GM12875 (cell line): ENCODE results near the gene ZNF860.

Experiments
- H3K4me3 ChIP-seq: one replicate; pipeline ENCODE4 v1.5.1; 2011; ENCODE audit warnings: low read depth, low read length, control low read depth
- TF ChIP-seq, protein P1 (sequence below): IDR thresholded peaks from 2 replicates; pipeline ENCODE4 v1.5.1; 2011; ENCODE audit warnings: low read depth, mild to moderate bottlenecking, control low read depth, inconsistent platforms, low read length, moderate library complexity, borderline replicate concordance; ENCODE audit not compliant: insufficient read depth

The ZNF860 gene

DNA sequence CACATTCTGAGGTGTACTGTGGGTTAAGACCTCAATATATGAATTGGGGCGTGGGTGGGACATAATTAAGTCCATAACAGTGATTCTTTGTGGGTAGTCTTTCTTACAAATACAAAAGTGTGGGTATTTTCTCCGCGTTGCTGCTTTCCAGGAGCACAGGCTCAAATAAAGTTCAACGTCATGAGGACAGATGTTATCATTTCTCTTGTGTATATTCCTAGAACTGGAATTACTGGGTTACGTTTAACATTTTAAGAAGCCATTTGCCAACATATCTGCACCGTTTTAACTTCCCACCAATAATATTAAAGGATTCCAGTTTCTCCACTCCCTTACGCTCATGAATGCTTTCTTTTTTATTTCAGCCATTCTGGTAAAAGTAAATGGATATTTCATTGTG lies 39.6 kb downstream of the ZNF860 start:
- TF ChIP-seq, protein P1, sequence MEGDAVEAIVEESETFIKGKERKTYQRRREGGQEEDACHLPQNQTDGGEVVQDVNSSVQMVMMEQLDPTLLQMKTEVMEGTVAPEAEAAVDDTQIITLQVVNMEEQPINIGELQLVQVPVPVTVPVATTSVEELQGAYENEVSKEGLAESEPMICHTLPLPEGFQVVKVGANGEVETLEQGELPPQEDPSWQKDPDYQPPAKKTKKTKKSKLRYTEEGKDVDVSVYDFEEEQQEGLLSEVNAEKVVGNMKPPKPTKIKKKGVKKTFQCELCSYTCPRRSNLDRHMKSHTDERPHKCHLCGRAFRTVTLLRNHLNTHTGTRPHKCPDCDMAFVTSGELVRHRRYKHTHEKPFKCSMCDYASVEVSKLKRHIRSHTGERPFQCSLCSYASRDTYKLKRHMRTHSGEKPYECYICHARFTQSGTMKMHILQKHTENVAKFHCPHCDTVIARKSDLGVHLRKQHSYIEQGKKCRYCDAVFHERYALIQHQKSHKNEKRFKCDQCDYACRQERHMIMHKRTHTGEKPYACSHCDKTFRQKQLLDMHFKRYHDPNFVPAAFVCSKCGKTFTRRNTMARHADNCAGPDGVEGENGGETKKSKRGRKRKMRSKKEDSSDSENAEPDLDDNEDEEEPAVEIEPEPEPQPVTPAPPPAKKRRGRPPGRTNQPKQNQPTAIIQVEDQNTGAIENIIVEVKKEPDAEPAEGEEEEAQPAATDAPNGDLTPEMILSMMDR, result no peak
- no peak overlapping the region for H3K4me3 ChIP-seq

DNA sequence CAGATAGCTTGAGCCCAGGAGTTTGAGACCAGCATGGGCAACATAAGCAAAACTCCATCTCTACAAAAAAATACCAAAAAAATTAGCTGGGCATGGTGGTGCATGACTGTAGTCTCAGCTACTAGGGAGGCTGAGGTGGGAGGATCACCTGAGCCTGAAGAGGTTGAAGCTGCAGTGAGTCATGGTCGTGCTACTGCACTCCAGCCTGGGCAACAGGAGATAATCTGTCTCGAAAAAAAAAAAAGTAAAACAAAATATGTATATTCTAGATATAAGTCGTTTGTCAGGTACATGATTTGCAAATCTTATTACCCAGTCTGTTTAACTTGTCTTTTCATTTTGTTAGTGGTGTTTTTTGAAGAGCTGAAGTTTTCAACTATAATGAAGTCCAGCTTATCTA lies 40.2 kb downstream of the ZNF860 start:
- TF ChIP-seq, protein P1, result no peak
- H3K4me3 ChIP-seq, result no peak overlapping the region

DNA sequence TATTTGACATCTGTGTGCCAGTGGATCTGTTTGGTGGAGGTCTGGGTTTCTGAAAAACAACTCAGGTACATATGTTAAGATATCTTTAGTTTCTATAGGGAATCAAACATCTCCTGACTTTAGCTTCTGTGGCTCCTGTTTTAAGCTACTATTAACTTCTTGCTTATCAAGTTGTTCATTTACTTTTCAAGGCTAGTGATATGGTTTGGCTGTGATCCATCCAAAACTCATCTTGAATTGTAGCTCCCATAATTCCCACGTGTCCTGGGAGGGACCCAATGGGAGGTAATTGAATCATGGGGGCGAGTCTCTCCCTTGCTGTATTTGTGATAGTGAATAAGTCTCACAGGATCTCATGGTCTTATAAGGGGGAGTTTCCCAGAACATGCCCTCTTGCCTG lies 41.4 kb downstream of the ZNF860 start:
- no peak overlapping the region for H3K4me3 ChIP-seq
- TF ChIP-seq, protein P1, result no peak

DNA sequence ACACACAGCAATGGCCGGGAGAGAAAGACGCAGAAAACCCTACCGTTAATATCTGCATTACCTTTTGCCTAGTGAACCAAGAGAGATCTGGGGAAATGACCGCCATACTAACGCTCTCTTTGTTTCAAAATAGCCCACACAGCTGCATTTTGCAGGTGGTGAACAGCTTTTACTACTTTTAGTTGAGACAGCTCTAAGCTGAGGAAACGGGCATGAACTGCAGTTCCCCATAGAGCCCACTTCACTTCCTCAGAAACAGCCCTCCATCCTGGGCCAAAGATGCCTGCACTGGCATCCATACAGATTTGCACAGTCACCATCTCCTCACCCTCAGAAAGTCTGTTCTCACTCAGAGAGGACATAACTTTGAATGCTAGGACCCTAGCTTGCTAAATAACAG lies 45.0 kb downstream of the ZNF860 start:
- no peak overlapping the region for H3K4me3 ChIP-seq
- TF ChIP-seq, protein P1, result no peak

DNA sequence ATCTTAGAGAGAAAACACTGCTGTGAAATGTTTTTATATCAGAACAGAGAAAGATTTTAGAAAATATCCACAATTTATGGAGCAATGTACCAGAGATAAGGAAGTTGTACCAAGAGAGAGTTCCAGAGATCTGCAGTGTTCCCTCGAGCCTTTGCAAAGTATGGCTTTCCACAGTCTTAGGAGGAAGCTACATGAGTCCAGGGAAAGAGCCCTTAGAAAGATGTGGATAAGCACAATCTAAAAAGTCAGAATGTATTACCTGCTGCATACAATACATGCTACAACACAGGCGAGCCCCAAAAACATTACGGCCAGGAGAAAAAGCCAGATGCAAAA lies 56.4 kb downstream of the ZNF860 start:
- TF ChIP-seq, protein P1, result no peak
- H3K4me3 ChIP-seq, result no peak overlapping the region

DNA sequence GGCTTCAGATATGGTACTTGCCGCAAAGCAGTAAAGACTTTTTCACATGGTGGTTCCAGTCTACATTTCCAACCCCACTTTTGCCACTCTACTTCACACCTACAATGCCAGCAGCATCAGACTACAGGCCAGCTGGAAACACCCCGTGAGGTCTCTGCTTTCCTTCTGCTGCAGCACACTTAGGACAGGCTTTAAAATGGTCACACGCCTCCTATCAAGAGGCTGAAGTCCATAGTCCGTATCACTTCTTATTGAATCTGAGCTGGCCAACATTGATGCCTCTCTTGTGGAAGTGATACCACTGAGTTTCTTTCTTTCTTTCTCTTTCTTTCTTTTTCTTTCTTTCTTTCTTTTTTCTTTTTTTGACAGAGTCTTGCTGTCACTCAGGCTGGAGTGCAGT lies 59.8 kb downstream of the ZNF860 start:
- TF ChIP-seq, protein P1, result no peak
- H3K4me3 ChIP-seq, result no peak overlapping the region
